GM12878 (cell line): Measurements from ENCODE around the gene AUNIP. TPM values are rescaled to one million over a fixed set of nuclear protein-coding genes. Genes with fewer than 3 reads are reported as not detected.

Experiments
- ATAC-seq: fragments of 200-7000 bp; cut with Tn5 transposase; 3 replicates; pipeline ENCODE4 v1.9.1; 2020; ENCODE audit warnings: mild to moderate bottlenecking, moderate library complexity
- BruUV-seq: library from RNA; stranded (reverse); fragments of 400-500 nt; replicated peaks from 2 replicates; lab custom pipeline; 2021; lab: Mats Ljungman, UMichigan
- CTCF ChIA-PET: fragments of 300-600 bp; sonication (Branson Sonifier 250); formaldehyde crosslinking; extraction: SDS; loops from one replicate; lab custom pipeline; 2021; ENCODE audit warnings: inconsistent platforms; lab: Yijun Ruan, JAX
- POLR2A ChIA-PET: fragments of 350-600 bp; formaldehyde crosslinking; extraction: SDS; loops from one replicate; lab custom pipeline; 2021; ENCODE audit warnings: inconsistent platforms; lab: Charles Lee
- RAD21 ChIA-PET: fragments of 300-600 bp; sonication (Branson Sonifier 250); formaldehyde crosslinking; loops from one replicate; lab custom pipeline; 2023; ENCODE audit warnings: antibody characterized with exemption; ENCODE audit not compliant: unreplicated experiment; lab: Charles Lee
- SMC1A ChIA-PET: fragments of 300-600 bp; sonication (Branson Sonifier 250); formaldehyde crosslinking; loops from one replicate; lab custom pipeline; 2023; ENCODE audit not compliant: unreplicated experiment, uncharacterized antibody; lab: Charles Lee
- DNase-seq: peaks from one replicate; pipeline ENCODE4 v3.0.0-alpha.2; 2011; ENCODE audit warnings: low read depth, low spot score
- FAIRE-seq: peaks from 3 replicates; lab custom pipeline; 2011; peaks lifted over from hg19 to GRCh38; lab: Jason Lieb, UNC
- H2AFZ ChIP-seq: 2 replicates; pipeline ENCODE4 v1.6.0; 2011; ENCODE audit warnings: low read depth, low read length, control low read depth; ENCODE audit not compliant: control insufficient read depth
- H3K27ac ChIP-seq: 2 replicates; pipeline ENCODE4 v1.5.1; 2011; ENCODE audit warnings: control low read depth; ENCODE audit not compliant: control insufficient read depth, insufficient read depth
- H3K27me3 ChIP-seq, 2 experiments: replicated peaks in 1 of 2; 2 replicates each; pipeline versions ENCODE4 v1.6.0 to v1.6.1; 2011; ENCODE audit warnings: low read length in 1 of 2; ENCODE audit not compliant: control insufficient read depth in 2 of 2, insufficient read depth in 2 of 2
- H3K36me3 ChIP-seq, 2 experiments: 2 replicates each; pipeline ENCODE4 v1.5.1; 2011; ENCODE audit warnings: low read length in 1 of 2; ENCODE audit not compliant: control insufficient read depth in 2 of 2, insufficient read depth in 2 of 2
- H3K4me1 ChIP-seq: 2 replicates; pipeline ENCODE4 v1.6.1; 2011; ENCODE audit warnings: mild to moderate bottlenecking, low read length, moderate library complexity, mixed read lengths; ENCODE audit not compliant: control insufficient read depth, insufficient read depth
- H3K4me2 ChIP-seq: 2 replicates; pipeline ENCODE4 v1.6.0; 2011; ENCODE audit warnings: control low read depth; ENCODE audit not compliant: control insufficient read depth, insufficient read depth
- H3K4me3 ChIP-seq: fragments of 200-600 bp; sonication (generic); 2 replicates; pipeline ENCODE4 v1.5.1; 2016
- H3K79me2 ChIP-seq: 2 replicates; pipeline ENCODE4 v1.6.0; 2011; ENCODE audit warnings: low read length; ENCODE audit not compliant: control insufficient read depth, insufficient read depth
- H3K9ac ChIP-seq: 2 replicates; pipeline ENCODE4 v1.8.0; 2011; ENCODE audit warnings: low read length, control low read depth, mixed read lengths; ENCODE audit not compliant: control insufficient read depth, insufficient read depth
- H3K9me3 ChIP-seq: replicated peaks from 3 replicates; pipeline ENCODE4 v1.5.1; 2011; ENCODE audit warnings: mild to moderate bottlenecking, low read length; ENCODE audit not compliant: control insufficient read depth, insufficient read depth
- H4K20me1 ChIP-seq: 2 replicates; pipeline ENCODE4 v1.6.0; 2011; ENCODE audit not compliant: control insufficient read depth, insufficient read depth
- BCL11A ChIP-seq: IDR thresholded peaks from 2 replicates; pipeline ENCODE4 v1.6.1; 2011; ENCODE audit warnings: low read depth, low read length
- BMI1 ChIP-seq: fragments of 450-650 bp; IDR thresholded peaks from 2 replicates; pipeline ENCODE4 v1.6.1; 2016; ENCODE audit warnings: mild to moderate bottlenecking, moderate library complexity, borderline replicate concordance
- CBX3 ChIP-seq: fragments of 200-600 bp; sonication (generic); IDR thresholded peaks from 2 replicates; pipeline ENCODE4 v1.6.1; 2016; ENCODE audit warnings: low read depth, borderline replicate concordance
- EGR1 ChIP-seq, 2 experiments: IDR thresholded peaks; 1 replicate in 1 of 2; 2 replicates in 1 of 2; pipeline ENCODE4 v1.6.1; 2011 to 2012; ENCODE audit warnings: low read depth in 2 of 2, low read length in 2 of 2, borderline replicate concordance in 1 of 2, mild to moderate bottlenecking in 1 of 2, moderate library complexity in 1 of 2
- GABPA ChIP-seq: IDR thresholded peaks from 2 replicates; pipeline ENCODE4 v1.6.1; 2014; ENCODE audit warnings: antibody characterized with exemption, low read depth, mild to moderate bottlenecking, inconsistent platforms
- HDAC2 ChIP-seq: fragments of 200-600 bp; sonication (generic); IDR thresholded peaks from 2 replicates; pipeline ENCODE4 v1.6.1; 2017
- IKZF2 ChIP-seq, 2 experiments: fragments of 450-650 bp; IDR thresholded peaks; 2 replicates each; pipeline ENCODE4 v1.6.1; 2017; ENCODE audit warnings: mild to moderate bottlenecking in 2 of 2, moderate library complexity in 2 of 2
- LARP7 ChIP-seq: fragments of 450-650 bp; IDR thresholded peaks from 2 replicates; pipeline ENCODE4 v1.6.1; 2017; ENCODE audit warnings: mild to moderate bottlenecking
- NRF1 ChIP-seq: conservative IDR thresholded peaks from 2 replicates; pipeline ENCODE4 v1.6.1; 2011; ENCODE audit warnings: mild to moderate bottlenecking, low read depth, low read length, improper control_type of control experiment
- PKNOX1 ChIP-seq: fragments of 450-650 bp; IDR thresholded peaks from 2 replicates; pipeline ENCODE4 v1.6.1; 2016; ENCODE audit warnings: mild to moderate bottlenecking
- RUNX3 ChIP-seq: IDR thresholded peaks from 2 replicates; pipeline ENCODE4 v1.6.1; 2012; ENCODE audit warnings: low read length, inconsistent platforms
- TAF1 ChIP-seq: IDR thresholded peaks from 2 replicates; pipeline ENCODE4 v1.6.1; 2011; ENCODE audit warnings: mild to moderate bottlenecking, low read depth, low read length, borderline replicate concordance
- YY1 ChIP-seq: IDR thresholded peaks from 2 replicates; pipeline ENCODE4 v1.6.1; 2011; ENCODE audit warnings: low read depth, mild to moderate bottlenecking, low read length
- ZNF207 ChIP-seq: fragments of 450-650 bp; IDR thresholded peaks from 2 replicates; pipeline ENCODE4 v1.6.1; 2014; ENCODE audit warnings: antibody characterized with exemption, mild to moderate bottlenecking, borderline replicate concordance
- WGBS: methylation state at CpG from one replicate; pipeline ENCODE4 v1.1.6; 2016; ENCODE audit warnings: low lambda C conversion rate; ENCODE audit not compliant: insufficient replicate concordance, insufficient coverage; ENCODE audit errors: missing lambda C conversion rate; 5-methylcytosine and 5-hydroxymethylcytosine counted together
- in situ Hi-C: fragments of 300-500 bp; cut with MboI; formaldehyde crosslinking; loops from 9 replicates; pipeline ENCODE4 v1.14.3; 2018; ENCODE audit warnings: mixed read lengths
- intact Hi-C: fragments of 100-400 bp; cut with micrococcal nuclease; formaldehyde crosslinking; loops from one replicate; pipeline ENCODE4 v1.14.2; 2022; ENCODE audit not compliant: unreplicated experiment
- polyA plus RNA-seq, 11 experiments: library from polyadenylated mRNA; depleted of rRNA in 4 of 11; unstranded in 6 of 11; stranded (reverse) in 5 of 11; fragments of >200 nt; fragmentation: Nextera tagmentation in 4 of 11; fragmentation: Illumina TruSeq in 1 of 11; extraction: Ambion mirVana in 4 of 11; extraction: Trizol in 1 of 11; gene quantifications; 1 replicate in 1 of 11; 2 replicates in 10 of 11; pipeline versions ENCODE4 v1.2.1 to v1.2.3, GENCODE V29; 2011 to 2016; ENCODE audit warnings: inconsistent platforms in 2 of 11, missing spikeins in 2 of 11, low read depth in 1 of 11
- total RNA-seq, 4 experiments: library from RNA; depleted of rRNA in 3 of 4; stranded (reverse); fragments of >200 nt in 3 of 4; fragmentation: Illumina TruSeq in 1 of 4; extraction: Trizol in 1 of 4; gene quantifications; 2 replicates each; pipeline versions ENCODE4 v1.2.1 to v1.2.3, GENCODE V29; 2013 to 2021

AUNIP gene
- total and polyA plus RNA-seq, 10 of the 15 experiments (the other 5 are each of a cell fraction or from before 2014, with no cell fraction given): 3.9 to 20.0 (median 12.7) TPM

GRCh38 chr1:25866288-25866687 lies 7.0 kb upstream of the AUNIP start:
- Histone ChIP-seq H3K36me3 (no peaks in the 10 kb centered on the region), H3K79me2 (no peaks in the 10 kb centered on the region), H3K4me3 (no peak overlapping the region), H2AFZ (no peak overlapping the region), H3K4me1 (peaks cover 3% of the 10 kb centered on the region), H3K4me2 (no peak overlapping the region), H3K27ac (no peak overlapping the region), H3K27me3 (no peaks in the 10 kb centered on the region), H4K20me1 (no peaks in the 10 kb centered on the region), H3K9me3 (no peaks in the 10 kb centered on the region), H3K9ac (no peak overlapping the region)
- RAD21 ChIA-PET: no interaction called here
- BruUV-seq: no TSS peak
- FAIRE-seq (no peak), ATAC-seq (no peak), DNase-seq (no peak)
- POLR2A ChIA-PET: no interaction called here
- CTCF ChIA-PET: no interaction called here
- in situ Hi-C loops (no loop called here), intact Hi-C loops (no loop called here)
- TF ChIP-seq NRF1: no peak
- TF ChIP-seq RUNX3: no peak
- TF ChIP-seq CBX3: no peak
- TF ChIP-seq BMI1: no peak
- no peak for TF ChIP-seq BCL11A
- TF ChIP-seq PKNOX1: no peak
- no peak for TF ChIP-seq EGR1 (IDR thresholded peaks at IDR 0.05; ENCODE audit: borderline replicate concordance in 1 of 2, low read depth in 2 of 2, low read length in 2 of 2)
- TF ChIP-seq LARP7: no peak
- TF ChIP-seq YY1: no peak
- no peak for TF ChIP-seq HDAC2
- TF ChIP-seq ZNF207: no peak
- no peak for TF ChIP-seq IKZF2 (IDR thresholded peaks at IDR 0.05)
- no peak for TF ChIP-seq TAF1
- TF ChIP-seq GABPA: no peak
- SMC1A ChIA-PET: no interaction called here
- 93% methylated on average over 1 of the region's 1 CpG for WGBS
